GM23248 (cell line): ENCODE data around the gene PACSIN1. TPM values are rescaled to one million over a fixed set of nuclear protein-coding genes. Genes with fewer than 3 reads are reported as not detected.

ENCODE experiments used
- DNase-seq: peaks from one replicate; pipeline ENCODE4 v3.0.0-alpha.2; 2015
- H2AFZ ChIP-seq: fragments of 200-600 bp; sonication (generic); 2 replicates; pipeline ENCODE4 v1.6.1; 2016; ENCODE audit warnings: antibody characterized with exemption
- H3F3A ChIP-seq: fragments of 200-600 bp; sonication (generic); 2 replicates; pipeline ENCODE4 v1.6.1; 2016; ENCODE audit warnings: mild to moderate bottlenecking, antibody characterized with exemption, mixed run types; ENCODE audit not compliant: insufficient read depth
- H3K27ac ChIP-seq: fragments of 200-600 bp; sonication (generic); 2 replicates; pipeline ENCODE4 v1.5.1; 2016; ENCODE audit warnings: mild to moderate bottlenecking
- H3K27me3 ChIP-seq: fragments of 200-600 bp; sonication (generic); replicated peaks from 2 replicates; pipeline ENCODE4 v1.6.1; 2016; ENCODE audit warnings: mild to moderate bottlenecking; ENCODE audit not compliant: insufficient read depth
- H3K36me3 ChIP-seq: fragments of 200-600 bp; sonication (generic); 2 replicates; pipeline ENCODE4 v1.6.1; 2016; ENCODE audit warnings: low read depth, mild to moderate bottlenecking
- H3K4me1 ChIP-seq: fragments of 200-600 bp; sonication (generic); 2 replicates; pipeline ENCODE4 v1.6.1; 2016; ENCODE audit warnings: mild to moderate bottlenecking; ENCODE audit not compliant: insufficient read depth
- H3K4me2 ChIP-seq: fragments of 200-600 bp; sonication (generic); one replicate; pipeline ENCODE4 v1.6.1; 2016; ENCODE audit warnings: mild to moderate bottlenecking; ENCODE audit not compliant: unreplicated experiment
- H3K4me3 ChIP-seq: fragments of 200-600 bp; sonication (generic); 2 replicates; pipeline ENCODE4 v1.5.1; 2016; ENCODE audit warnings: mild to moderate bottlenecking
- H3K79me2 ChIP-seq: fragments of 200-600 bp; sonication (generic); 2 replicates; pipeline ENCODE4 v1.6.1; 2016; ENCODE audit warnings: mild to moderate bottlenecking; ENCODE audit not compliant: insufficient read depth
- H3K9ac ChIP-seq: fragments of 200-600 bp; sonication (generic); 2 replicates; pipeline ENCODE4 v1.6.1; 2016; ENCODE audit warnings: mild to moderate bottlenecking
- H3K9me2 ChIP-seq: fragments of 200-600 bp; sonication (generic); 2 replicates; pipeline ENCODE4 v1.6.1; 2016; ENCODE audit warnings: mixed run types, mild to moderate bottlenecking, moderate library complexity; ENCODE audit not compliant: insufficient read depth
- H3K9me3 ChIP-seq: fragments of 200-600 bp; sonication (generic); one replicate; pipeline ENCODE4 v1.6.1; 2017; ENCODE audit warnings: low read depth
- H4K20me1 ChIP-seq: fragments of 200-600 bp; sonication (generic); 2 replicates; pipeline ENCODE4 v1.6.0; 2016; ENCODE audit not compliant: insufficient read depth
- EZH2 ChIP-seq: fragments of 200-600 bp; sonication (generic); IDR thresholded peaks from 2 replicates; pipeline ENCODE4 v1.6.1; 2018; ENCODE audit warnings: antibody characterized with exemption, mild to moderate bottlenecking; ENCODE audit not compliant: insufficient read depth, poor library complexity, severe bottlenecking
- EZH2phosphoT487 ChIP-seq: fragments of 200-600 bp; sonication (generic); IDR thresholded peaks from 2 replicates; pipeline ENCODE4 v1.6.1; 2018; ENCODE audit warnings: antibody characterized with exemption, moderate library complexity, mild to moderate bottlenecking, low read depth; ENCODE audit not compliant: insufficient read depth
- WGBS, 2 experiments: methylation state at CpG; one replicate each; pipeline ENCODE4 v1.1.6; 2015 to 2017; ENCODE audit warnings: low lambda C conversion rate in 2 of 2, low coverage in 1 of 2; ENCODE audit errors: missing lambda C conversion rate in 2 of 2; 5-methylcytosine and 5-hydroxymethylcytosine counted together
- in situ Hi-C: fragments of 300-500 bp; cut with MboI; formaldehyde crosslinking; loops from 2 replicates; pipeline ENCODE4 v1.15.0; 2020
- polyA plus RNA-seq: library from polyadenylated mRNA; unstranded; fragments of >200 nt; fragmentation: Nextera tagmentation; extraction: Ambion mirVana; gene quantifications from 2 replicates; pipeline ENCODE4 v1.2.1, GENCODE V29; 2016
- total RNA-seq: library from RNA; depleted of rRNA; stranded (reverse); fragments of >200 nt; shearing (Covaris generic); gene quantifications from 2 replicates; pipeline ENCODE4 v1.2.3, GENCODE V29; 2014

Gene PACSIN1
- total and polyA plus RNA-seq, 2 experiments from 2014 or later: not detected

DNA sequence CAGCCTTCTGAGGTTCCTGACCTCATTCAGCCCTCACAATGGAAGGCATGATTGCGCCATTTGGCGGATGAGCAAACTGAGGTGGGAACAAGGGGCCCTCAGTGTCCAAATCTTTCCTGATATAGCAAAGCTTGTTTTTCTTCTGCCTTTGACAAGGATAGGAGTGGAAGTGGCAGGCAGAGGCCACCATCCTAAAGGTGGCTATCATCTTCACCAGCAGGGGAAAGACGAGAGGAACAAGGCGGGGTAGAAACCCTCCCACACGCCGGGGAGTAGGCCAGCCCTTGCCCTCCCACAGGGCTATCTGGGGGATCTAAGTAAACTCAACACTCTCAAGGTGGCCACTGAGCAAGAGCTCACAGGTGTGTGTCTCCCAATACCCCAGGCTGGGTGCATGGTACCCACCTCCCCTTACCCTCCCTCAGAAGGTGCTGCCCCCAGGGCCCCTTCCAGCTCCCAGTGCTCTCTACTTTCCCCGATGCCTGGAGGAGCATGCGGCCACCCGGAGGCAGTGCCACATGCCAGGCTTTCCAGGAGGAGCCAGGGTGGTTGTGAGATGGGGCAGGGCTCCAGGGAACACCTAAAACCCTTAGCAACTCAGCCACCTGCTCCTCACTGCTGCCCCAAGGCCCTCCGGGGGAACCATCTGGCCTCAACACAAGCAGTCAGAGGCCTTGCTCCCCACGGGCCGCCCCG is 79.0 kb downstream of the PACSIN1 start:
- no peaks in the 10 kb centered on the region for H3K9me3 ChIP-seq
- H3F3A ChIP-seq: no peaks in the 10 kb centered on the region
- no peak overlapping the region for H3K4me3 ChIP-seq
- no peak overlapping the region for H3K27ac ChIP-seq
- H3K4me2 ChIP-seq: no peak overlapping the region
- H2AFZ ChIP-seq: no peak overlapping the region
- in situ Hi-C loops: no loop called here
- no peaks in the 10 kb centered on the region for H3K79me2 ChIP-seq
- H3K9ac ChIP-seq: no peak overlapping the region
- no peak for DNase-seq
- whole genome bisulfite sequencing, 2 experiments: 76 to 79% methylated on average over 11 to 13 of the region's 13 CpGs
- H3K9me2 ChIP-seq: no peaks in the 10 kb centered on the region
- no peaks in the 10 kb centered on the region for H3K4me1 ChIP-seq
- H4K20me1 ChIP-seq: no peaks in the 10 kb centered on the region
- H3K36me3 ChIP-seq: no peaks in the 10 kb centered on the region
- no peaks in the 10 kb centered on the region for H3K27me3 ChIP-seq
- TF ChIP-seq EZH2phosphoT487 (no peak), EZH2 (no peak)

- Histone ChIP-seq H3K4me2 (no peak overlapping the region), H3F3A (no peaks in the 10 kb centered on the region), H3K9me3 (no peaks in the 10 kb centered on the region), H3K4me3 (no peak overlapping the region), H3K4me1 (no peaks in the 10 kb centered on the region), H3K27me3 (no peaks in the 10 kb centered on the region), H3K9ac (no peak overlapping the region), H2AFZ (no peak overlapping the region), H3K9me2 (no peaks in the 10 kb centered on the region), H3K27ac (no peak overlapping the region), H3K36me3 (no peaks in the 10 kb centered on the region), H4K20me1 (no peaks in the 10 kb centered on the region), H3K79me2 (no peaks in the 10 kb centered on the region)
- 11 to 13% methylated on average over 6 to 11 of the region's 11 CpGs for WGBS, 2 experiments
- peak; percentile 23 for DNase-seq
- TF ChIP-seq EZH2phosphoT487 (no peak), EZH2 (no peak)
- in situ Hi-C loops: no loop called here
These were observed 80.9 kb downstream of the PACSIN1 start for GRCh38 chr6:34546551-34547321.

- H3K27ac ChIP-seq: no peak overlapping the region
- H3K9ac ChIP-seq: no peak overlapping the region
- H3K36me3 ChIP-seq: no peaks in the 10 kb centered on the region
- in situ Hi-C loops: no loop called here
- H2AFZ ChIP-seq: no peak overlapping the region
- no peaks in the 10 kb centered on the region for H3F3A ChIP-seq
- H3K4me1 ChIP-seq: no peaks in the 10 kb centered on the region
- H3K79me2 ChIP-seq: no peaks in the 10 kb centered on the region
- no peak overlapping the region for H3K4me3 ChIP-seq
- 63 to 68% methylated on average over 10 to 11 of the region's 11 CpGs for WGBS, 2 experiments
- H3K27me3 ChIP-seq: no peaks in the 10 kb centered on the region
- H3K9me2 ChIP-seq: no peaks in the 10 kb centered on the region
- DNase-seq: no peak
- TF ChIP-seq EZH2phosphoT487 (no peak), EZH2 (no peak)
- no peak overlapping the region for H3K4me2 ChIP-seq
- H3K9me3 ChIP-seq: no peaks in the 10 kb centered on the region
- H4K20me1 ChIP-seq: no peaks in the 10 kb centered on the region
These were observed 82.1 kb downstream of the PACSIN1 start for GRCh38 chr6:34547701-34548644.
